Measurements from ENCODE around the gene EIF3D.

The EIF3D gene

GRCh38 chr22:36528795-36529751, at the start of gene EIF3D:
TSS of gene EIF3D (minus strand) at chr22:36529166. CDS start at chr22:36526121, 3,045 bp downstream.
- peak; percentile 85 to 94 for DNase-seq

- no peak for DNase-seq
Measured at GRCh38 chr22:36578619-36579018, 49.7 kb upstream of the EIF3D start.

- no peak for DNase-seq
Measured at GRCh38 chr22:36577019-36577418, 48.1 kb upstream of the EIF3D start.

GRCh38 chr22:36574728-36575127, 45.8 kb upstream of the EIF3D start:
- DNase-seq: no peak

- no peak for DNase-seq
Measured at GRCh38 chr22:36573815-36574363, 44.9 kb upstream of the EIF3D start.

- DNase-seq: no peak
Measured at GRCh38 chr22:36571991-36572390, 43.0 kb upstream of the EIF3D start.

GRCh38 chr22:36569999-36570398, 41.0 kb upstream of the EIF3D start:
- DNase-seq: no peak

GRCh38 chr22:36568846-36569245, 39.9 kb upstream of the EIF3D start:
- no peak for DNase-seq

- no peak for DNase-seq
Measured at GRCh38 chr22:36566720-36567119, 37.8 kb upstream of the EIF3D start.

- no peak for DNase-seq
Measured at GRCh38 chr22:36565686-36566085, 36.7 kb upstream of the EIF3D start.

GRCh38 chr22:36565159-36565507, 36.2 kb upstream of the EIF3D start:
- DNase-seq: no peak

GRCh38 chr22:36564422-36565158, 35.6 kb upstream of the EIF3D start:
- DNase-seq: no peak

- DNase-seq: no peak
Measured at GRCh38 chr22:36563898-36564297, 34.9 kb upstream of the EIF3D start.

- DNase-seq: no peak
Measured at GRCh38 chr22:36563444-36563843, 34.5 kb upstream of the EIF3D start.

GRCh38 chr22:36563001-36563400, 34.0 kb upstream of the EIF3D start:
- no peak for DNase-seq

GRCh38 chr22:36562261-36562835, 33.4 kb upstream of the EIF3D start:
- DNase-seq: no peak

GRCh38 chr22:36561291-36561811, 32.4 kb upstream of the EIF3D start:
- DNase-seq: no peak

- no peak for DNase-seq
Measured at GRCh38 chr22:36560001-36560400, 31.0 kb upstream of the EIF3D start.

- DNase-seq: no peak
Measured at GRCh38 chr22:36554098-36554497, 25.1 kb upstream of the EIF3D start.

GRCh38 chr22:36552289-36552688, 23.3 kb upstream of the EIF3D start:
- no peak for DNase-seq

GRCh38 chr22:36550701-36551495, 21.9 kb upstream of the EIF3D start:
- no peak for DNase-seq

- no peak for DNase-seq
Measured at GRCh38 chr22:36549033-36549432, 20.1 kb upstream of the EIF3D start.
